Psoas muscle (tissue), 8 donors: Measurements from ENCODE around the gene PIAS4. TPM values are rescaled to one million over a fixed set of nuclear protein-coding genes. Genes with fewer than 3 reads are reported as not detected.

ENCODE experiments used
- ATAC-seq, 4 donors: fragments of 200-7000 bp; cut with Tn5 transposase; one replicate each; pipeline ENCODE4 v1.9.1; 2020; ENCODE audit warnings: moderate library complexity in 3 of 4, mild to moderate bottlenecking in 2 of 4
- DNase-seq, 2 donors: peaks; one replicate each; pipeline ENCODE4 v3.0.0-alpha.2; 2020
- H3K27ac ChIP-seq: fragments of 200-600 bp; one replicate; pipeline ENCODE4 v1.8.0; 2022
- H3K27me3 ChIP-seq, 3 donors: fragments of 200-600 bp in 1 of 3; one replicate each; pipeline versions ENCODE4 v1.6.1 to v1.8.0; 2013 to 2022; ENCODE audit warnings: low read length in 2 of 3, mild to moderate bottlenecking in 2 of 3, moderate library complexity in 1 of 3; ENCODE audit not compliant: insufficient read depth in 3 of 3
- H3K36me3 ChIP-seq, 2 donors: fragments of 200-600 bp in 1 of 2; one replicate each; pipeline versions ENCODE4 v1.6.1 to v1.8.0; 2013 to 2022; ENCODE audit warnings: low read depth in 1 of 2, mild to moderate bottlenecking in 1 of 2, moderate library complexity in 1 of 2; ENCODE audit not compliant: insufficient read depth in 1 of 2
- H3K4me1 ChIP-seq: fragments of 200-600 bp; one replicate; pipeline ENCODE4 v1.8.0; 2022
- H3K4me3 ChIP-seq: fragments of 200-600 bp; one replicate; pipeline ENCODE4 v1.8.0; 2022; ENCODE audit warnings: mild to moderate bottlenecking
- H3K9me3 ChIP-seq: fragments of 200-600 bp; one replicate; pipeline ENCODE4 v1.8.0; 2022
- CTCF ChIP-seq: fragments of 200-600 bp; IDR thresholded peaks from one replicate; pipeline ENCODE4 v1.8.0; 2022; ENCODE audit warnings: antibody characterized with exemption
- WGBS, 3 donors: extraction: QIAGEN DNeasy Blood & Tissue Kit; methylation state at CpG; one replicate each; pipeline versions ENCODE4 v1.1.6 to v1.1.7; 2013; 5-methylcytosine and 5-hydroxymethylcytosine counted together
- intact Hi-C, 2 donors: fragments of 100-400 bp; cut with DNase I; formaldehyde crosslinking; loops; one replicate each; pipeline versions ENCODE4 v1.11.0 to v1.14.2; 2022
- polyA plus RNA-seq, 3 donors: library from polyadenylated mRNA; stranded (reverse); fragments of 200-250 nt; gene quantifications; one replicate each; pipeline ENCODE4 v1.2.3, GENCODE V29; 2013
- total RNA-seq, 4 donors: library from RNA; stranded (reverse); fragmentation: NEBNext Ultra II Directional in 2 of 4; extraction: Animal tissue kit (Norgen Biotek cat#: 25700) in 2 of 4; gene quantifications; one replicate each; pipeline versions ENCODE4 v1.2.1 to v1.2.4, GENCODE V29; 2021 to 2023
- donor health status: healthy with polysubstance abuse.
- donor health status: DM: no; HTN: no; CAD: no; lungs with moderate emphysema.
- donor health status: Bipolar disorder and iron deficiency.
- donor health status: healthy.
- donor health status: DM: yes; HTN: yes; CAD: no.
- donor health status: DM: no; HTN: no; CAD: no.
- donor health status: DM: no; HTN: no; CAD: no.
- donor health status: DM: yes; HTN: yes; CAD: no.

PIAS4 gene
- total and polyA plus RNA-seq, 7 donors: 12.7 to 27.2 (median 15.1) TPM

GRCh38 chr19:3978145-3978544 lies 29.4 kb upstream of the PIAS4 start:
- TF ChIP-seq CTCF: no peak
- DNase-seq (no peak), ATAC-seq (no peak)
- peaks cover 29 to 83% of the 10 kb centered on the region in 2 donors for H3K36me3 ChIP-seq
- H3K4me3 ChIP-seq: no peak overlapping the region
- no peaks in the 10 kb centered on the region for H3K27me3 ChIP-seq
- 88 to 93% (median 90%) methylated on average over 19 of the region's 19 CpGs for WGBS, 3 donors
- intact Hi-C loops: no loop called here
- H3K27ac ChIP-seq: peak overlapping the region; percentile 15
- H3K4me1 ChIP-seq: peaks cover 21% of the 10 kb centered on the region
- H3K9me3 ChIP-seq: no peaks in the 10 kb centered on the region

GRCh38 chr19:3979289-3979673 lies 28.3 kb upstream of the PIAS4 start:
- ATAC-seq (no peak), DNase-seq (no peak)
- Histone ChIP-seq H3K27ac (no peak overlapping the region), H3K36me3 (peaks cover 38 to 94% of the 10 kb centered on the region in 2 donors), H3K9me3 (no peaks in the 10 kb centered on the region), H3K4me1 (peaks cover 30% of the 10 kb centered on the region), H3K4me3 (no peak overlapping the region), H3K27me3 (no peaks in the 10 kb centered on the region)
- WGBS, 3 donors: 89 to 93% (median 92%) methylated on average over 16 to 18 of the region's 18 CpGs
- TF ChIP-seq CTCF: no peak
- intact Hi-C loops: no loop called here

GRCh38 chr19:3979674-3980352 lies 27.7 kb upstream of the PIAS4 start:
- DNase-seq (no peak), ATAC-seq (no peak)
- peak overlapping the region; percentile 21 for H3K27ac ChIP-seq
- WGBS, 3 donors: 86 to 87% (median 87%) methylated on average over 24 to 25 of the region's 25 CpGs
- no peaks in the 10 kb centered on the region for H3K9me3 ChIP-seq
- no peaks in the 10 kb centered on the region for H3K27me3 ChIP-seq
- intact Hi-C loops: loop anchor here in 1 of 2 donors (5.0 to 10.0 kb wide), 2 partner anchors 82 to 225 kb away; no protein-coding TSS in a partner anchor
- no peak overlapping the region for H3K4me3 ChIP-seq
- H3K36me3 ChIP-seq: peaks cover 40 to 97% of the 10 kb centered on the region in 2 donors
- H3K4me1 ChIP-seq: peaks cover 30% of the 10 kb centered on the region
- TF ChIP-seq CTCF: no peak

GRCh38 chr19:3980353-3981251 lies 26.9 kb upstream of the PIAS4 start:
- ATAC-seq: no peak
- Histone ChIP-seq H3K4me1 (peaks cover 30% of the 10 kb centered on the region), H3K27ac (peak overlapping the region; percentile 21), H3K36me3 (peaks cover 40 to 90% of the 10 kb centered on the region in 2 donors), H3K4me3 (no peak overlapping the region), H3K27me3 (no peaks in the 10 kb centered on the region), H3K9me3 (no peaks in the 10 kb centered on the region)
- TF ChIP-seq CTCF: no peak
- WGBS, 3 donors: 77 to 83% (median 80%) methylated on average over 31 of the region's 31 CpGs
- no peak for DNase-seq
- intact Hi-C loops: loop anchor here in 1 of 2 donors (5.0 to 10.0 kb wide), 2 partner anchors 82 to 224 kb away; no protein-coding TSS in a partner anchor
